ENCODE results near the gene ASTN2.
"Not testable (repeated sequence)": the region's sequence is repeated elsewhere in the genome, so short reads cannot be mapped to it uniquely, and the experiment has no call there.

The ASTN2 gene

DNA sequence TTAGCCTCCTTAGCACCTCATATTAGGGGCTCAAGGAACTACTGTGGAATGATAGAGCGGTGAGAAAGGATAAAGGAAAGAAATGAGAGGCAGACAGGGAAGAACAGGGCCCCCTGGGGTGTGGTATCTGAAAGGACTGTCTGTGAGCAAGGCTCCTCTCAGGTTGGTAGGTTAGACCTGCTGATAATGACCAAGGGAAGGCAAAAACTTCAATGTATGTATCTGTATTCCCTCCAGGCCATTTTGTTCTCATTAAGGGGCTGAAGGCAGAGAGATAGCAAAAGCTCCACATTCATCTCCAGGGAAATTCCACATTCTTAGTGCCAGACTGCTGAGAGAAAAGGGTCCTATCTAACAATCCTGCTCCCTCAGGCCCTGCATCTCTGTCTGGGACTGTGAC, 699.1 kb downstream of the ASTN2 start:
- DNase-seq, result no peak

DNA sequence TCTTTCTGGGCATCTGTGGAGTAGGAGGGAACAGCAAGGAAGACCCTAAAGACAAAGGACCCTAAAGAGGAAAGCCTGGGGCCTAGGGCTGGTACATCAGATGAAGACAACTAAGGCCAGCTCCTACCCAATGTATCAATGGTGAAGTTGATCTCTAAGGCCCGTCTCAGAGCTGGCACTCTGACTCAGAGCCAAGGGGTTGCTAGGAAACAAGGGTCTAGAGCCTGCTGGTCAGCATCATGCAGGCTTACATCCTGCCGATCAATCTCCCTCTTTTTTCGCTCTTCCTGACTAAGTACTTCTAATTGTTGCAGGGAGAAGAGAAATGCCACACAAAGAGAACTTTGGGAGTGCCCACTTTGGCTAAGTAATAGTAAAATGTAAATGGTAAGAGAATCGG, 701.6 kb downstream of the ASTN2 start:
- DNase-seq, result no peak

DNA sequence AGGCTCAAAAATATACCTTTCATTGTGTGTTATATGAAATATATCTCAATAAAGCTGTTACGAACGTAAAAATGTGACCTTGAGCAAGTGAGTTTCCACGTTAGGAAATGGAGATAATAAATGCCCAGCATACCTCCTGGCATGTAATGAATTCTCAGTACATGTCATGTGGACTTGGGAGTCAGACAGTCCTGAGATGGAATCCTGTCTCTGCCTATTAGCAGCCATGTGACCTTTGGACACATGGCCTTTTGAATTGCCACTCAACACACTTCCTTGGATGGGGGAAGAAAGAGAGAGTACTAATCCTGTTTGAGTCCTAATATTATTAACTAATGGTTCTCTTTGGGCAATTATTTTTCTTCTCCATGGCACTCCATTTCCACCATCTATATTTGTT, 702.1 kb downstream of the ASTN2 start:
- DNase-seq, result no peak

DNA sequence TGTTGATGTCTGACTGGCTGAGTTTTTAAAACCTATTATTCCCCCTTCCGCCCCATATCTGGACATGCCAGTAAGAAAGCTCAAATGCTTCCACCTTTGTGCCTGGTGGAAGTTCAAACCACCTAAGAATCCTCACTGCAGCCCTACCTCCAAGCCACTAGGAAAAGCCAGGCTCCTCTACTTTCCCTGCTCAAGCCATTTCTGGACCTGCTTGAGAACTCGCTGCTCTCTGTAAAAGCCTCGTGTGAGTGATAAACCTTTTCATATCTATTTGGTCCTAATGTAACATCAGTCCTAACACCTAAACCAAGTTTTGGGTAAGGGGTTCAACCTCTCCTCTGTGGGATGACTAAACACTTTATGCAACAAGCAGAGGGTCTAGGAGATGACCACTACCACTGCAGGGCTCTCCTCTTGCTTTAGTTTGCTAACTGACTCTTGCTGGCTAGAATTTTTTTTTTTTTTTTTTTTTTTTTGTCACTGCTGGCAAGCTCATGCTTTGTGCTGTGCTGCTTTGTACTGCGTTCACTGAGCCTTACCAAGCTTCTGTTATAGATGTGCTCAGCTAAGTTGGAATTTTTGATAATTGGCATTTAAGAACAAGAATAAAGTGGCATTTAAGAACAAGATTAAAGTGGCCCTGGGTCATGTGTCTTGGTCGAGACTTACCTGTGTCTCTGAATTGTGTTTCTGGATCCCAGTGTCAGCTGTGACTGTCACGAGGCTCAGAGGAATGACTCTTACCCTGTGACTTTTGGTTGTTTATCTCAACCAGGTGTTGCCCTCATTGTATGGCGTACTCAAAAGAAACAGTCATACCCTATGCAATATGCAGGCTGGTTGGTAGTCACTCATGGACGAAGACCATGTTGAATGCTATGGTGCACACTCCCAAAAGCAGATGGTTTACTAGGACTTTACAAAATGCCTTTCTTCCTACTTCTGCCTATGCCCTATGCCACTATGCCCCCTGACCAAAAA, 708.3 kb downstream of the ASTN2 start:
- no peak for DNase-seq

DNA sequence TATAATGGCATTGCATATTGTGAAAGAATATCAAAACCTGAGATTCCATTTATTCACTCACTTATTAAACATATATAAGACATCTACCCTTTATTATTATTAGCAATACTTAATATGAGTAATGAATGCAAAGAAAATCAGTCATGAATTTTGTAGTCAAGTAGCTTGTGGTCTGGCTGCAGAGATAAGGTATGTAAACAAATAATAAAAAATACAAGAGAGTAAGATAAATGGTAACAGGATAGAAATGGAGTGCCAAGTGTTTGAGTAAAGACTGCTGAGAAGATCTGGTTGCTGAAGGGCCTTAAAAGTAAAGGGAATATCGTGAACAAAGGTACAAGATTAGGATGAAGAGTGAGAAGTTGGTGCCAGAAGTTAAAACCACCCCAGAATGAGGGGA, 709.3 kb downstream of the ASTN2 start:
- DNase-seq, result no peak

DNA sequence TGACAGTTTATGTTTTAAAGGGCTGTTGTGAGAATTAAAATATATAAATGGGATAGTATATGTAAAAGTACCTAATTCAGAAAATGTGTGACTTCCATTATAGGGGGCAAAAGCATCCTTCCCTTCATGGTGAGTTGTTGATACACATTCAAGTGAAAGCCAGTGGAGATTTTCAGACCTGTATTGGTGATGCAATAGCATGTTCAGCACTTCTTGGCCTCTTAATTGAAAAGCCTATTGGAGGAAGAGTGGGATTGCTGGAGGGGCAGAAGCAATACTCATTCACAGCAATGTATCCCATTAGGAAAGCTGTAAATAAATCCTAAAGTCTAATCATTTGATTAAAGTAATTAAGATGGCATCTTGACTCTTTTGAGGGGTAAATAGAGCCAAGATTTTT, 710.4 kb downstream of the ASTN2 start:
- no peak for DNase-seq

DNA sequence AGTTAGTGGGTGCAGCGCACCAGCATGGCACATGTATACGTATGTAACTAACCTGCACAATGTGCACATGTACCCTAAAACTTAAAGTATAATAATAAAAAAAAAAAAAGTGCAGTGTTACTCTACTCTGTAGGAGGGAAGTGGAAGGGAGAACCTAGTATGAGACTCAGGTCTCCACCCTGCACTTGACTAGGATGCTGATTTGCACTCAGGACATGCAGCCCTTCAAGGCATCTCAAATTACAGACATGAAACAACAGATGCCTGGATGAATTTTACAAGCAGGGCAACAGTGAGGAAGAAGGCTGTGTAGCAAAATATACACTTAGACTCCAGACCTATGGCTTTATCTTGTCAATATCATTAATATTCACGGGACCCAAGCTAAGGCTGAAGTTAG, 711.2 kb downstream of the ASTN2 start:
- DNase-seq, result no peak

DNA sequence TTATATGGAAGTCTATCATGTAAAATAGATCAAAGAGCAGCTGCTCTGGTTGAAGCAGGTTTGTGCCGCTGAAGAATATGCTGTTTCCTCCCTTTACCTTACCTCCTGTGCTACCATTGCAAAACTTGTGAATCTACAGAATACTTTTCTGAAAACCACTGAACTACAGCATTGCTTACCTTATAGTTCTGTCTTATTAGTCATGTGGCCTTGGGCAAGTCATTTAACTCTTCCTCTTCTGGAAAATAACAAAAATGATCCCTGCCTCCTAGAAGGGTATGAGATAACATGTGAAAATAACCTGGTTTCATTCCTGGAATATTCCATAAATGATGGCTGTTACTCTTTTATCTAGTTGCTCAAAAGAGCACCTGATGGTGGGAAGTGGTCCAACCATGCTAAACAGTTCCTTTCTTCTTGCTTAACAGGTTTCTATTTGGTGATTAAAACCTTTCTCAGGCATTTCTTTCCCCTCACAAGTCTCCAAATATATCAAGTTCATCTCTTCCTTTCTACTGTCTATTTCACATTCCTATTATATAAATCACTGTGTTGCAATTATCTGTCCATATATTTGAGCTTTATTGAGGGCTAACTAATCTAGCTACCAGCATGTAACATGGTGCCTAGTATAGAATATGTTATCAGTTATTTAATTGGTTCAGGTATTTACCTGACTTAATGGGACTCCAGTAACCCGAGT, 712.8 kb downstream of the ASTN2 start:
- no peak for DNase-seq

DNA sequence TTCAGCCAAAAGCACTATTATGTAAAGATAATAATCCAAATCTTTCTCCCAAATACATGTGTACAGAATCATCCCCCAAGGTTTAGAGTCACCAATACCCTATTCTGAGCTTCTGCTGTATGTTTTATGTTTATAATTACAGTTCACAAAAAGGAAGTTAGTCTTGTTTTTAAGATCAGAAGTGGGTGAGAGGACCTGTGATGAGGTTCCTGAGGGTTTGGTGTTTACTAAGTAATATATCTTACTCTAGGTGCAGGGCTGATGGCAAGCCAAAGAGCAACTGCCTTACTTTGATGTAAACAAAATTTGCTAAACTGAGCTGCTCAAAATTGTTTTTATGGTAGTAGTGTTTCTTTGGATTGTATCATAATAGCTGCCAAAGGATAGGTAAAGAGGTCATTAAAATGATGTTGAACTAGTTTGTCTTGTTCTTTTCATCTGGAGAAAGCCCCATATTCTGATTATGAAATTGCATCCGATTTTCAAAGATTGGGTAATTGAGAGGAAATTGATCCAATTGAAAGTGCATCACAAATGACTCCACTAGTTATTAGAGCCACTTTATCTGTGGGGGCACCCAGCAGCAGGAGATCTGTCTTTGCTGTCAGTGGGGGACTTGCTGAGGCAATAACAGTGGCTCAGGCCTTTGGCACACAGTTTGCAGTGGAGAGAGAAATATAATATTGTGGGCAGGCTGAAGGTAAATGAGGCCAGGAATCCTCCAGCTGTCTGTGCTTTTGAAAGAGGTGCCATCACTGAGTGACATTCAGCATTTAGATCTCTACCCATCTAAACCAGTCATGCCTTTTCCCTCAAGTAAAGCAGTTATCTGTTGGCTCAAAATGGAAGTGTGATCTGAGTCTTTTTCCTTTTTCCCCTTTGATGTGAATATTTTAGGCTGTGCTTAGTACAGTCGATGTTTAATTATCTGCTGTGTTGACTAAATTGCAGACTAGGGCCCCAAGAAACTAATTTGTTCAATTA, 713.7 kb downstream of the ASTN2 start:
- no peak for DNase-seq

DNA sequence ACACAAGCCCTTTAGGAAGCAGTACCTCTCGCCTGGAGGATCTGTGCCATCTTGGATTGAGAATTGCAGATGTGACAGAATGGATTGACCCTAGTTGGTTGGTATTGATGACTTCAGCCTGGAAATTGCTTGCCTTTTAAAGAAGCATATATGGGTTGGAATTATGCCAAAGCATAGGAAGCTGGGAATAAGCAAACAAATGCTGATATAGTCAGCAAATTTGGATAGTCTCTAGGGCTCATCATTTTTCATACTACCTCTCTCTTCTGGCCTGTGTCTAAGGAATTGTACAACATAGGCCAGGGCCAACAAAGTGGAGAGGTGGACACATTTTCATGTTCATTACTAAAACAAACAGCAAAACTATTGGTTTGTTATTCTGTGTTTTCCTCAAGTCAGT, 714.6 kb downstream of the ASTN2 start:
- no peak for DNase-seq

DNA sequence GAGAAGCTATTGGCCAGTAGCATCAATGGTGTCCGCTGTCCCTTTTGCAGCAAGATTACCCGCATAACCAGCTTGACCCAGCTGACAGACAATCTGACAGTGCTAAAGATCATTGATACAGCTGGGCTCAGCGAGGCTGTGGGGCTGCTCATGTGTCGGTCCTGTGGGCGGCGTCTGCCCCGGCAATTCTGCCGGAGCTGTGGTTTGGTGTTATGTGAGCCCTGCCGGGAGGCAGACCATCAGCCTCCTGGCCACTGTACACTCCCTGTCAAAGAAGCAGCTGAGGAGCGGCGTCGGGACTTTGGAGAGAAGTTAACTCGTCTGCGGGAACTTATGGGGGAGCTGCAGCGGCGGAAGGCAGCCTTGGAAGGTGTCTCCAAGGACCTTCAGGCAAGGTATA, 717.0 kb downstream of the ASTN2 start:
- no peak for DNase-seq

DNA sequence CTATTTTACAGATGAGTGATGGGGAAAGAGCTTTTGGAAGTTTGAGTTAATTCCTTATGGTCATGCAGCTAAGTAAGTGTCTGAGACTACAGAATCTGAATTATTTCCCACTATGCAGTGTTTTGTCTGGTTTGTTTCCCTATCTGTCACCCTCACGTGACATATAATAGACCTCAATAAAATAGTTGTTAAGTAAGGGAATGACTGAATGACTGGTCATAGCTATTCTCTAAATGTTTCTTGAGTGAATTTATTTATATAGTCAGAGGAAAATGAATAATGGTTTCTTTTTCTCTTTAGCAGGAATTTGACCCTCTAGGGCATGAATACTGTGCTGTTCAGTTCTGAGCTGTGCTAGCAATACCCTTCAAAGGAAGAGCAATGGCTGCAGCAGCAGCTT, 717.5 kb downstream of the ASTN2 start:
- DNase-seq, result no peak

DNA sequence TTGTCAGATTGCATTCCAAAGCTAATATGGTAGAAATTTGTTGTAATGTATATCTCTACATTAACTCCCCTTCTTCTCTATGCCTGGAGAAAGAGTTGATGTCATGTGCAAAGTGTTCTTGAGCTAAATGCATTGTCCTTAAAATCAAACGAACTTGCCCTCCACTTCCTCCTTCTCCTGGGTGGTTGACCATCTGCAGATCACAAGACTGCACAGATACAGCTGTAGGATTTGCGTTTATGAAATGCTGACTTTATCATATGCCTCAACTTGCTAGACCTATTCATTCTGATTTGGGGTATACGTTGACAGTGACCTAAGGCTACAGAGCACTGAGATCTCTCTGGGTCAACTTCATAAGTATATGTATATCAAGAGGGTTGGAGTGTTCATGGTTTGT, 719.4 kb downstream of the ASTN2 start:
- no peak for DNase-seq

DNA sequence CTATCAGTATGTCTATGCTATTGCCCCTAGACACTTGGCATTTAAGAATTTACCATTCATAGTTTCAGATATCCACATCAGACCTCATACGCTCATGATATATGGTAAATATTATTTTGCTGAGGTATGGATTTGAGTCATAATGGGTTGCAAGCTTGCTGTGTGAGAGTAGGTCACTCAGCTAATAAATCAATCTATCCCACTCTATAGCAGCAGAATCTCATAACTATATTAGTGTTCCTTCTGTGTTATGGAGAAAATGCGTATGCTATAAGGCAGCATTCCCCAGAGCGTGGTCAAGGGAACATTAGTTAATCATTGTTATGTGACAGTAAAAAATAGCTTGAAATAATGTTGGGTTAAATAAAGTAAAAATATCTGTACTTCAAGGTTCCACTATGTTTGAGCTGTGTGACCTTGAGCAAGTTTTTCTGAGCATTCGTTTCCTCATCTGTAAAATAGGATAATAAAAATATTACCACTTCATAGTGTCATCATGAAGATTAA, 720.0 kb downstream of the ASTN2 start:
- no peak for DNase-seq

DNA sequence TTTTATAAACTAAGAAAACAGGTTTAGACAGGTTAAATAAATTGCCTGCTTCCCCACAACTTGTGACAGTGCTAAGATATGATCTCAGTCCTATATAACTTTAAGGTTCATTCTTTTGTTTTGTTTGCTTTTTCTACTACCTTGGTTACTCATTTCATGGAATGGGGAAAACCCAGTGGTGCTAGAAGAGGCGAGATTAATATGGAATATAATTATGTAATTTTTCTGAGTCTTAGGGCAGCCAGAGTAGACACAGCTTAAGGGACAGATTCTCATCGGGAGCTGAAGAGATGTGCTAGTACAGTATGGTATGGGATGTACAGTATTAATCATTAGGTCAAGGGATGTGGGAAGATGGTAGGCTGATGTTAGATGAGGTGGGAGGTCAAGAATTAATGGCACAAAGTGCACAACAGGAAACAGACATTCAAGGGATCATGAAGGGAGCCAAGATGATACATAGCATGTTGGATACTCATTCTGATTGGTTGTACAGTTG, 721.6 kb downstream of the ASTN2 start:
- DNase-seq, result no peak

DNA sequence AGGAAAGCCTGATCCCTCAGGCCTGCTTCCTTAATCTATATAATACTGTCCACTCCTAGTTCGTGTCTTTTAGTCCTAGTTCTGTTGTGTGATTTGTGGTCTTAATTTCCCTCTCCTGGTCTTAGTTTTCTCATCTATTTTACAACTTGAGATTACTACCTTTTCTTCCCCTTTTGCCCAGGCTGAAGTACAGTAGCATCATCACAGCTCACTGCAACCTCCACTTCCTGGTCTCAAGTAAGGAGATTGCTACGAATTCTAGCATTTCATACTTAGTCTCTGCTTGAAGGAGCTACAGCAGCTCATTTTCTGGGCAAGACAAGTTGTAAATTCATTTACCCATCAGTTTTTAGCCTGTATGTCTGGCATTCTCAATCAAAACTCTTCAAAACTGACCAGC, 722.2 kb downstream of the ASTN2 start:
- DNase-seq, result no peak

DNA sequence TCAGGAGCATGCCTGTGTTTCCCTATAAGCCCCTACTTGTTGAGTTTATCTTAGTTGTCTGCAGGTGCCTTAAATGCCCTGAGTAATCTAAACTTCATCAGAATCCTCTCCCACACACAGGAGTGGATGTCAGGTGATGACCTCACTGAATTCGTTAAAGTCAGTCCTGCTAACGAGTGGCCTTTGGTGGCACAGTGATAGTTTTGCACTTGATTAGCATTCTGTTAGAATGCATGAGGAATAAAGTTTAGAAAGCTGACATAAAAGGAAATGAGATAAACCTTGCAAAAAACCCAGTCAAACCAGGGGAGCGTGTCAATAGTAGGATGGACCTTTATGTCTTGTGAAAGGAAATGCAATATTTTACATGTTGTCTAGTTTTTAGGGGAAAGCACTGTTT, 723.2 kb downstream of the ASTN2 start:
- DNase-seq, result no peak

DNA sequence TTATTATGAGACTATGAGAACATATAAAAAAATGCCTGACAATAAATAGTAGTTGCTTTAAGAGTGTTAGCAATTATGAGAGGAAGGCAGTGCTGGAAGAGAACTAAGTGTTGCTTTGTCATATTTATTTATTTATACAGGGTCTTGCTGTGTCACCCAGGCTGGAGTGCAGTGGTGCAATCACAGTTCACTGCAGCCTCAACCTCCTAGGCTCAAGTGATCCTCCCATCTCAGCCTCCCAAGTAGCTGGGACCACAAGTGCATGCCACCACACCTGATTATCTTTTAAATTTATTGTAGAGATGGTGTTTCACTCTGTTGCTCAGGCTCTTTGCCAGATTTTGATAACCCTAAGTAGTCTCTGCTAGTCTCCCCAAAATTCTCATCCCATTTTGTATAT, 724.1 kb downstream of the ASTN2 start:
- DNase-seq, result not testable (repeated sequence)

DNA sequence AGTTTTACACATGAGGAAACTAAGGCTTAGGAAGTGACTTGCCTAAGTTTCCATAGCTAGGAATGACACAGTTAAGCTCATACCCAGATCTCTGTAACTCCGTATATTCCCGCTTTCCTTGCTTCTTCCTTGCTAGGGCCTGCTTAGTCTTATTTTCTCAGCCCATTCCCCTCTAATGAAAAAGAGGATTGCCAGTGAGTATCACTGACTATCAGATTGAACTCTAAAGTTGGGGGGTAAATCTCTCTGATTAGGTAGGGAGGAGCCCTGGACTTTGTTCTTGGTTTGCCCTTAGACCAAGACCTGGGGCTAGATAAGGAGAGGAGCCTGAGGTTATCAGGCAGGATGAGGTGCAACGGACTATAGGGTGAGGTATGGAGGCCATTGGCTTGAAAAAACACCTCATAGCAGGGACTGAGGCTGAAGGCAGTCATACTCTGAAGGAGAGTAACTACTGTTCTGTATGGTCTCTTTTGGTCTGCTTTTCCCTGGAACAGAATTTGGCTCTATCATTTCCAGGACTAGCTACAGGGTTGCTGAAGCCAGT, 725.3 kb downstream of the ASTN2 start:
- no peak for DNase-seq

DNA sequence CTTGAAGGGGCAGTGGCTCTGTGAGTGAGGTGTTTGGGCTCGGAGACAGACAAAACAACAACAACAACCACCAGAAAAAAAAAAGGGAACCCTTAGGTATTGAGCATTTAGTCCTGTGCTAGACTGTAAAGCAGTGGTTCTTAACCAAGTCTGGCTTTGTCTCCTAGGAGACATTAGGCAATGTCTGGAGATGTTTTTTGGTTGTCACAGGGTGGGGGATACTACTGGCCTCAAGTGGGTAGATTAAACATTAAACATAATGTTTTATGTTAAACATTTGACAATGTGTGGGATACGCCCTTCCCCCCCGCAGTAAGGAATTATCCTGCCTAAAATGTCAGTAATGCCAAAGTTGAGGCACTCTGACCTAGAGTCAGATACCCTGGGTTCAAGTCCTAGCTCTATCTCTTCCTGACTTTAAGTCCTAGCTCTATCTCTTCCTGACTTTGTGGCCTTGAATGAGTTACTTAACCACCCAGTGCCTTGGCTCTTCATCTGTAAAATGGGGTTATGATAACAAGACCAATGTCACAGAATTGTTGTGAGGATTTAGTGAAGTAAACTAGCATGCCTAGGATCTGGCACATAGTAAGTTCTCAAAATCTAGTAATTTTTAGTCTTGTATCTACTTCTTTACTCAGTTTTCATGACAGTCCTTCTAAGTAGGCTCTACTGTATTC, 725.9 kb downstream of the ASTN2 start:
- DNase-seq, result no peak

DNA sequence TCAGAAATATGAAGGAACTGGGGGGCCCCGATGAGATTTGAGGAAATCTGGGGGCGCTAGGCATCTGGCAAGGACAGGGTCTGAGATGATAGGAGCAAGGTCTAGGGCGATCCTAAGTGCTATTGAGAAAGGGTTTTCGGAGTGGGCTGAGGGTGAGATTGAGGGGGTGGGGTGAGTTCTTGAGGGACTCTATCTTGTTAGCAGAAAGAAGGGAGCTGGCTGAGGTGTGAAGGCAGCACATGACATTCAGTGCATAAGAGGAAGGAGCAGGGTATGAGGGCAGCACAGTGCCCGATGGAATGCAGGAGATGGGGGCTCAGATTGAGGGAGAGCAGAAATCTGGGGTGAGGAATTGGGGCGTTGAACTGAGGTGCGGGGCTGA, 727.1 kb downstream of the ASTN2 start:
- DNase-seq, result no peak

Data from activated CD4-positive, CD25-positive, alpha-beta regulatory T cell (primary cell).